Loucy (cell line): ENCODE results near the gene NECTIN3.

Experiments
- H2AFZ ChIP-seq: fragments of 200-600 bp; sonication (generic); 2 replicates; pipeline ENCODE4 v1.6.0; 2016; ENCODE audit warnings: antibody characterized with exemption, mild to moderate bottlenecking, low read length, moderate library complexity
- H3F3A ChIP-seq: fragments of 200-600 bp; 2 replicates; pipeline ENCODE4 v1.6.0; 2016; ENCODE audit warnings: antibody characterized with exemption, low read depth, mild to moderate bottlenecking
- H3K27me3 ChIP-seq: fragments of 200-600 bp; sonication (generic); 2 replicates; pipeline ENCODE4 v1.6.1; 2014; ENCODE audit warnings: low read length, mild to moderate bottlenecking; ENCODE audit not compliant: insufficient read depth, poor library complexity, severe bottlenecking
- H3K36me3 ChIP-seq: fragments of 200-600 bp; sonication (generic); 2 replicates; pipeline ENCODE4 v1.6.1; 2016; ENCODE audit warnings: low read length; ENCODE audit not compliant: insufficient read depth
- H3K4me1 ChIP-seq: fragments of 200-600 bp; sonication (generic); 2 replicates; pipeline ENCODE4 v1.5.1; 2014; ENCODE audit warnings: low read length, mild to moderate bottlenecking; ENCODE audit not compliant: insufficient read depth, poor library complexity, severe bottlenecking
- H3K4me2 ChIP-seq: fragments of 200-600 bp; sonication (generic); 2 replicates; pipeline ENCODE4 v1.6.0; 2014; ENCODE audit warnings: antibody characterized with exemption, low read length, low read depth, mild to moderate bottlenecking; ENCODE audit not compliant: poor library complexity, severe bottlenecking
- H3K4me3 ChIP-seq: fragments of 200-600 bp; sonication (generic); 2 replicates; pipeline ENCODE4 v1.5.1; 2014; ENCODE audit warnings: low read length, mild to moderate bottlenecking, mixed read lengths; ENCODE audit not compliant: poor library complexity, severe bottlenecking
- H3K79me2 ChIP-seq: fragments of 200-600 bp; sonication (generic); 2 replicates; pipeline ENCODE4 v1.6.1; 2014; ENCODE audit warnings: low read length; ENCODE audit not compliant: insufficient read depth
- H3K9ac ChIP-seq: fragments of 200-600 bp; sonication (generic); 2 replicates; pipeline ENCODE4 v1.6.0; 2014; ENCODE audit warnings: mild to moderate bottlenecking, low read depth, low read length, moderate library complexity; ENCODE audit not compliant: poor library complexity, severe bottlenecking
- H3K9me2 ChIP-seq: fragments of 200-600 bp; sonication (generic); replicated peaks from 2 replicates; pipeline ENCODE4 v1.6.1; 2016; ENCODE audit warnings: low read depth, low read length, mixed read lengths
- H3K9me3 ChIP-seq: fragments of 200-600 bp; sonication (generic); 2 replicates; pipeline ENCODE4 v1.6.1; 2014; ENCODE audit warnings: mild to moderate bottlenecking, antibody characterized with exemption, low read length, low read depth; ENCODE audit not compliant: insufficient read depth
- H4K20me1 ChIP-seq: fragments of 200-600 bp; sonication (generic); 2 replicates; pipeline ENCODE4 v1.6.0; 2014; ENCODE audit warnings: antibody characterized with exemption, low read length, mild to moderate bottlenecking; ENCODE audit not compliant: insufficient read depth, poor library complexity, severe bottlenecking
- EZH2phosphoT487 ChIP-seq: fragments of 200-600 bp; IDR thresholded peaks from 2 replicates; pipeline ENCODE4 v1.6.1; 2018; ENCODE audit warnings: antibody characterized with exemption, mild to moderate bottlenecking, moderate library complexity, borderline replicate concordance
- TF ChIP-seq, protein P1 (sequence below): fragments of 200-600 bp; sonication (generic); conservative IDR thresholded peaks from 2 replicates; pipeline ENCODE4 v1.5.1; 2014; ENCODE audit warnings: mild to moderate bottlenecking, antibody characterized with exemption, low read length

NECTIN3 gene

DNA sequence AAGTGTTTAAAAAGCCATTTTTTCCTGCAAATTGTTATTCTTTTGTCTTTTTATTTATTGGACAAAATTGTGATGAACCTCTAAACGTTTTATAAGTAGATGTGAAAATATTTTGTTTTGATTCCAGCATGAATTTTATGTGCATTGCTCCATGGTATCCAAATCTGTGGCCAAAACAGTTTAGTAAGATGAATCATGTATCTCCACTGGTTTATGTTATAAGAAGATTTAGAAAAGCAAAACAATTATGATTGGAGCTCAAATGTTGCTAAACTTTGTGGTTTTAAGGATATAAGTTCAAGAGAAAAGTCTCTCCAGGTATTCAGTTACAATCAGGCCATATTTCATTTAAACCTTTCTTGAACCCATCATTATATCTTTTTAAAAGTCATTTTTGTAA lies 80.9 kb downstream of the NECTIN3 start:
- H2AFZ ChIP-seq: no peak overlapping the region
- no peak overlapping the region for H3K4me3 ChIP-seq
- H3K36me3 ChIP-seq: no peaks in the 10 kb centered on the region
- H3K9me2 ChIP-seq: no peaks in the 10 kb centered on the region
- no peak overlapping the region for H3K4me2 ChIP-seq
- no peak for TF ChIP-seq EZH2phosphoT487
- TF ChIP-seq, protein P1, sequence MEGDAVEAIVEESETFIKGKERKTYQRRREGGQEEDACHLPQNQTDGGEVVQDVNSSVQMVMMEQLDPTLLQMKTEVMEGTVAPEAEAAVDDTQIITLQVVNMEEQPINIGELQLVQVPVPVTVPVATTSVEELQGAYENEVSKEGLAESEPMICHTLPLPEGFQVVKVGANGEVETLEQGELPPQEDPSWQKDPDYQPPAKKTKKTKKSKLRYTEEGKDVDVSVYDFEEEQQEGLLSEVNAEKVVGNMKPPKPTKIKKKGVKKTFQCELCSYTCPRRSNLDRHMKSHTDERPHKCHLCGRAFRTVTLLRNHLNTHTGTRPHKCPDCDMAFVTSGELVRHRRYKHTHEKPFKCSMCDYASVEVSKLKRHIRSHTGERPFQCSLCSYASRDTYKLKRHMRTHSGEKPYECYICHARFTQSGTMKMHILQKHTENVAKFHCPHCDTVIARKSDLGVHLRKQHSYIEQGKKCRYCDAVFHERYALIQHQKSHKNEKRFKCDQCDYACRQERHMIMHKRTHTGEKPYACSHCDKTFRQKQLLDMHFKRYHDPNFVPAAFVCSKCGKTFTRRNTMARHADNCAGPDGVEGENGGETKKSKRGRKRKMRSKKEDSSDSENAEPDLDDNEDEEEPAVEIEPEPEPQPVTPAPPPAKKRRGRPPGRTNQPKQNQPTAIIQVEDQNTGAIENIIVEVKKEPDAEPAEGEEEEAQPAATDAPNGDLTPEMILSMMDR: no peak
- no peaks in the 10 kb centered on the region for H3K4me1 ChIP-seq
- H3K79me2 ChIP-seq: no peaks in the 10 kb centered on the region
- H3F3A ChIP-seq: no peaks in the 10 kb centered on the region
- H3K27me3 ChIP-seq: no peaks in the 10 kb centered on the region
- no peaks in the 10 kb centered on the region for H3K9me3 ChIP-seq
- no peaks in the 10 kb centered on the region for H4K20me1 ChIP-seq
- no peak overlapping the region for H3K9ac ChIP-seq

DNA sequence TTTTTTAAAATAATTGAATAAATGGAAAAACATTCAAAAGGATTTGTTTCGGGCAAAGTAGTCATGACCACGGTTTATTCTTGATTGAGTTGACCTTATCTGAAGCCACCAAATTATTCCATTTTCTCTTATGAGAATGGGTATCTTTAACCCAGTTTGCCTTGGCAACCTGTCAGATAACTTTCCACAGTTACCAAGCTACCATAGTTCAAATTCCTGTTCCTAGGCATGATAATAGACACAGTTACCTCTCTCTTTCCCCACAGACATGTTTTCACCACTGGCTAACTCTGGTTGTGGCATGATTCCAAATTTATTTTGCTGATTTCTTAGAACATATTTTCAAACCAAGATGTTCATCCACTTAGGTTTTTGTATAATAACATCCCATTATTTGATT lies 84.9 kb downstream of the NECTIN3 start:
- Histone ChIP-seq H3K9me3 (no peaks in the 10 kb centered on the region), H2AFZ (no peak overlapping the region), H3K79me2 (no peaks in the 10 kb centered on the region), H3K4me1 (no peaks in the 10 kb centered on the region), H3F3A (no peaks in the 10 kb centered on the region), H3K9me2 (no peaks in the 10 kb centered on the region), H3K36me3 (no peaks in the 10 kb centered on the region), H3K27me3 (no peaks in the 10 kb centered on the region), H3K4me3 (no peak overlapping the region), H4K20me1 (no peaks in the 10 kb centered on the region), H3K4me2 (no peak overlapping the region), H3K9ac (no peak overlapping the region)
- no peak for TF ChIP-seq EZH2phosphoT487
- TF ChIP-seq, protein P1: no peak

DNA sequence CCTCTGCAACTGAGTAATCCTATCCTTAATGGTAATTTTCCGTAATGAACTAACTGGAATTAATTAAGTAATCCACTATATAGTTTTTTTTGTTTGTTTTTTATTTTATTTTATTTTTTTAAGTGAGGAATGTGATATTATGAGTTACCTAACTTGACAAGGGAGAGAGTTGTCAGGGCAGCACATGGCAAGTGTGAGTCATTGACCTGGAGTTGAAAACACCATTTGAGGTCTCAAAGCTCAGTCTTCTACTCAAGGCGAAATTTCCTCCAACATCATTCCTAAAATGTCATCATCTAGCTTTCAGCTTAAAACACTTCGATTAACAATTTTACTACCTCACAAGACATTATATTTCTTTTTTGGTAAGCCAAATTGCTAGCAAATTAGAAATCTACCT lies 87.8 kb downstream of the NECTIN3 start:
- H3K4me3 ChIP-seq: no peak overlapping the region
- no peaks in the 10 kb centered on the region for H4K20me1 ChIP-seq
- H3K4me2 ChIP-seq: no peak overlapping the region
- H3K27me3 ChIP-seq: no peaks in the 10 kb centered on the region
- H3K9ac ChIP-seq: no peak overlapping the region
- no peaks in the 10 kb centered on the region for H3K36me3 ChIP-seq
- no peaks in the 10 kb centered on the region for H3K79me2 ChIP-seq
- TF ChIP-seq EZH2phosphoT487: no peak
- TF ChIP-seq, protein P1: no peak
- H3K9me3 ChIP-seq: no peaks in the 10 kb centered on the region
- no peaks in the 10 kb centered on the region for H3F3A ChIP-seq
- H3K9me2 ChIP-seq: no peaks in the 10 kb centered on the region
- no peak overlapping the region for H2AFZ ChIP-seq
- H3K4me1 ChIP-seq: no peaks in the 10 kb centered on the region
